Measurements from ENCODE around the gene RPTOR.

RPTOR gene

DNA sequence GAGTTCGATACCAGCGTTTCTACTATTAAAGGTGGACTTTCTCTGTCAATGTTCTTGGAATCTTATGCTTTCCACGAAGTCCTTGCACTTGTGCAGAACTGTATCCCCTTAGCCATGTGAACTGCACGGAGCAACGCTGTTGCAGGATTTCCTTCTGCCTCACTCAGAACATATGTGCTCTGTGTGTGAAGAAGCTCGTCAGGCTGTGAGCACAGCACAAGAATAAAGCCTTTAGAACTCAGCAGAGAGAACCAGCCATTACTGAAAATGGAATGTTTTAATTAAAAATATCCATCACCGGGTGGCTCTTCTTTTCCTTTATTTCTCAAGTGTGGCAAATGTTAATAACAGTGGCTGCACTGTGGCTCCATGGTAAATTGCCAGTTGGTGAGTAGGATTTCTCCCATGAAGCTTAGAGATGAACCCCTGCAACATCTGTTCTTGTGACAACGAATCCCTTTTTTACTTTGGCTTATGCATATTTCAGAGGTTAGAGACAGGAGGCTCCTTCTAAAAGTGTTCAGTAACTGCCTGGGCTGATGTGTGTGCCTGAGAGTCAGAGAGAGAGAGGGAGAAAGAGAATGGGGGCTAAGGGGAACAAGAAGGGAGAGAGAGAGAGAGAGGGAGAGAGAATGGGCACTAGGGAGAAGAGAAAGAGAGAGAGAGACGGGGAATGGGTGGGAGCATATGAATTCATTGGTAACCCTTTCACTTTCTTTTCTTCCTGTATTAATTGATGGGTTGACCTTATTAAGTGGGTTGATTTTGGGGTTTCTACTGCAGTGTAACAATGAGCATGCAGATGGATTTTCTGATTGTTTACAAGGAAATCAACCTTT, 50.0 kb downstream of the RPTOR start:
- DNase-seq = no peak

DNA sequence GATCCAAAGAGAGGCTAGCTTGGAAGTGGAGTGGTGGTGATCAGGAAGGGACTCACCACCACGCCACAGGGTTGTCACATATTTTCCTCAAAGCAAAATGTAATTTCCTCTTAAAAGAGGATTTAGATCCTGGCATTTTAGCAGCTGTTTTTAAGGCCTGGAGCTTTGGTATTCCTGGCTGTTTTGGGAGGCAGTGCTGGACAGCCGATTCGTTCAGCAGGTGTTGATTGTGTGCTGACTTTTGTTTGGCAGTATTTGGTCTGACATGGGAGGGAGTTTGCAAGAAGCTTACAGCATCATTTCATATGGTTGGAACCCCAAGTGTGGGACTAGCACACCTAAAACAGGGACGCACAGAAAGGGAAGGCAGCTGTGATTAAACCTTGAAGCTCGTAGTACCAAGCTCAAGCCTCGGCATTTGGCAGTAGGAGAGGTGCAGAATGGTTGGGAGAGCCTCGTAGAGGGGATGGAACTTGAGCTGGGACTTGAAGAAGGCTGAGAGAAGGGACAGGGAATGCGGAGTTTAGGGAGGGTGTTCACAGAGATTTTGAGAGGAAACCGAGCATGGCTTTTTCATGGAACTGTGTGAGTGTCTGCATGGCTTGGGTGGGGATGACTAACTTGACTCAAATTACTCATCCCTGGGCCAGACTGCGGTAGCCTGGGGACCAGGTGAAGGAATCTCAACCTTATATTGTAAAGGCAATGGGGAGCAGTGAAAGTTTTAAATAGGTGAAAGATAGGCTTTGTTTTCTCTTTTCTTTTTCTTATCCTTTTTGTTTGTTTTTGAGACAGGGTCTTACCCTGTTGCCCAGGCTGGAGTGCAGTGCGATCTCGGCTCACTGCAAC, 52.3 kb downstream of the RPTOR start:
- no peak for DNase-seq

DNA sequence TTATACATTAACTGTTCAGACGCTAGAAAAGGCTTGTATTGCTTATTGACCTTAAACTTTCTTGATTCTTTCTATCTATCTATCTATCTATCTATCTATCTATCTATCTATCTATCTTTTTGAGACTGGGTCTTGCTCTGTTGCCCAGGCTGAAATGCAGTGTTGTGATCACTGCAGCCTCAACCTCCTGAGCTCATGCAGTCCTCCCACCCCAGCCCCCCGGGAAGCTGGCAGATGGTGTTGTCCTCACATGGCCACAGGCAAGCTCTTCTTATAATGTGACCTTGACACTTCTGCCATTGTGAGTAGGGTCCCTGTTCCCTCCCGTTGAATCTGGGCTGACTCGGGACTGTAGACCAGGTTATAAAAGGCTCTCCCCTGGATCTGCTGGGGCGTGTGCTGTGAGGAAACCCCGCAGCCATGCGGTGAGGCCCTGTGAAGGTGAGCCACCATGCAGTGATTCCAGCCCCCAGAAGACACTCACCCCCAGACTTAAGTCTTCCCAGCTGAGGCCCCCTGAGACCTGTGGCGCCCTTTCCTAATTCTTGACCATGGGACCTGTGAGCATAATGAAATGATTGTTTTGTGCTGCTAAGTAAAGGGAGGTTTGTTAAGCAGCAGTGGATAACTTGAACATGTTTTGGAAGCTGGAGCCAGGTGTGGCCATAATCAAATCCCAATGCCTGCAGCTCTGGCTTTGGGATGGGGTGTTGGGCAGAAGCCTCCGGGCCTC, 54.3 kb downstream of the RPTOR start:
- DNase-seq = no peak

DNA sequence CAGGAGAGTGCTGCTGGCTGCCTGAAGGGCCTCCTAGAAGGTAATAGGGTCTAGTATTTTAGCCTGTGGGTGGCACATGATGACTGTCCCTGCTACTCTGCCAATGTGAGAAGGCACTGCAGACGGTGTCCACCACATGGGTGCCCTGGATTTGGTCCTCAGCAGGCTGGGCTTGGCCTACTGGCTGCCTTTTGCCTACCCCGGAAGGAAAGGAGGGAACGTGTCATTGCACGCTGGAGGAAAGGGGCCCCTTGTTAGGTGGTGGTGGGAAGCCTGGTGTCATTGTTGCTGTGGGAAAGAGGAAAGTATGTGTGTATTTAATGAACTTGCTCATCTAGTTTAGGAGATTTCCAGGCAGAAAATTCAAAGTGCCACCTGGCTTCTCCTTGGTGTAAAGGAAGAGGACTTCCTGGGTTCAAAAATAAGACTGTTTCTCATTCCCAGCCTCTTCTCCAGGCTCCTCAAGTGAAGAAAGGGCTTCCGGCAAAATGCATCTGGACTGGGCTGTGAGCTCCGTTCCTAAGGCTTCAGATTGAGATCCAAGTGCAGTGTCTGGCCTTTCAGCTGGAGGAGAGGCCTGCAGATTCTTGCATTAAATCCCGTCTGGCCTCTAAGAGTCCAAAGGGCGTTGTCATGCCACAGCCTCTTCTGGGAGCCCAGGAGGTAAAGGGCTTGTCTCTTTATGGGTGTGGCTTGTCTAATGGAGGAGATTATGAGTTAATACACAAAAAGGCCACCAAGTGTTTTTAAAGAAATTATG, 55.1 kb downstream of the RPTOR start:
- no peak for DNase-seq

DNA sequence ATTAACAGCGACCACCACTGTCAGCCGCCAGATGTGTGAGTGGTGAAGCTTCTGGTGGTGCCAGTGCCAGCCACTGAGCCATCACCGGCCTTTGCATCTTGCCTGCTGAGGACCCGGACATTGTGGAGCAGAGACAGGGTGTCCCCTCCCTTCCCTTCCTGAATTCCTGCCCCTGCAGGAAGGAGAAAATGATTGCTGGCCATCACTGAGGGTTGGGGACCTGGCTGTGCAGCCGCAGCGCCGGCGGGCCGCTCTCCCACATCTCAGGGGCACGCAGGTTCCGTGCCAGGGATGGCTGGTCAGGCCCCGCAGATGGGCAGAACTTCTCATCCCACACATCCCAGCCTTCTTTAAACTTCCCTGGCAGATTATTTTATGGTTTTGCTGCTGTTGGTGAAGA, 56.5 kb downstream of the RPTOR start:
- DNase-seq = no peak

DNA sequence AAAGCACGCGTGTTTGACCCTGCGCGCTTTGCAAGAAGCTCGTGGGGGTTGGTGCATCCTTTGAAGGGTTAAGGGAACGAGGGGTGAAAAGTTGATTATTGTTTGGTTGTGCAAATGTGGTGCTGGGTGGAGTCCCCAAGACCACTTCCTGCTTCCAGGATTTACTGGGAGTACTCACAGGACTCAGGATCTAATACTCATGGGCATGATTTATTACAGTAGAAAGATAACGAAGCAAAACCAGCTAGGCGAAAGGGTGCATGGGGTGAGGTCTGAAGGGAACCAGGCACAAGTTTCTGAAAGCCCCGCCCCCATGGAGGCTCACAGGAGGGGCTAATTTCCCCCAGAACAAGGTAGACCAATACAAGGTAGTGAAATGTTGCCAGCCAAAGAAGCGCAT, 58.8 kb downstream of the RPTOR start:
- DNase-seq = no peak

DNA sequence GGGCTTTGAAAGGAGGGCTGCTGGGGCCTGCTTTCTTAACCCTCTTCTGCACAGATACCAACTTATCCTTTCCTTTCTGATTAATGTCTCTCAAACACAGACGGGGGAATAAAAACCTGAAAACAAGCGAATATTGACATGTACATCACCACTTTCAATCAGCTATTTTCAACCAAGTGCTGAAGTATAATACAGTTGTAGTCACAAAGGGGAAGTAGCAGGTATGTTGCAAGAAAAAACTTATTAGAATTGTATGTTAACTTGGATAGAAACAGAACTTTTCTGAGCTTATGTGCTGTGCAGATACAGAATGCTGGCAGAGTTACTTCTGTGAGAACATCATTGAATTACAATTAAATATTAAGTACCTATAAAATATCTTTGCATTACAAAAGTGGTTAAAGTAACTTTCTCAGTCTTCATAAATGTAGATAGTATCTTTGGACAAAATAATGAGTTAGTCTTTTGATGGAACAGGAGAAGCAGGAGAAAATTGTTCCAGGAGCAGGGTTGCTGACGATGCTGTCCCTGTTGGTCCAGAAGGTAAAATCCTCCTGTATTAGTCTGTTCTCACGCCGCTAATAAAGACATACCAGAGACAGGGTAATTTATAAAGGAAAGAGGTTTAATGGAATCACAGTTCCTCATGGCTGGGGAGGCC, 59.5 kb downstream of the RPTOR start:
- no peak for DNase-seq

DNA sequence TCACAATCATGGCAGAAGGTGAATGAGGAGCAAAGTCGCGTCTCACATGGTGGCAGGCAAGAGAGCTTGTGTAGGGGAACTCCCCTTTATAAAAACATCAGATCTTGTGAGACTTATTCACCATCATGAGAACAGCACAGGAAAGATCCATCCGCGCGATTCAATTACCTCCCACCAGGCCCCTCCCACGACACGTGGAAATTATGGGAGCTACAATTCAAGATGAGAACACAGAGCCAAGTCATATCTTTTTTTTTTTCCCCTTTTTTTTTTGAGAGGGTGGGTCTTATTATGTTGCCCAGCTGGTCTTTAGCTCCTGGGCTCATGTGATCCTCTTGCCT, 60.0 kb downstream of the RPTOR start:
- no peak for DNase-seq

DNA sequence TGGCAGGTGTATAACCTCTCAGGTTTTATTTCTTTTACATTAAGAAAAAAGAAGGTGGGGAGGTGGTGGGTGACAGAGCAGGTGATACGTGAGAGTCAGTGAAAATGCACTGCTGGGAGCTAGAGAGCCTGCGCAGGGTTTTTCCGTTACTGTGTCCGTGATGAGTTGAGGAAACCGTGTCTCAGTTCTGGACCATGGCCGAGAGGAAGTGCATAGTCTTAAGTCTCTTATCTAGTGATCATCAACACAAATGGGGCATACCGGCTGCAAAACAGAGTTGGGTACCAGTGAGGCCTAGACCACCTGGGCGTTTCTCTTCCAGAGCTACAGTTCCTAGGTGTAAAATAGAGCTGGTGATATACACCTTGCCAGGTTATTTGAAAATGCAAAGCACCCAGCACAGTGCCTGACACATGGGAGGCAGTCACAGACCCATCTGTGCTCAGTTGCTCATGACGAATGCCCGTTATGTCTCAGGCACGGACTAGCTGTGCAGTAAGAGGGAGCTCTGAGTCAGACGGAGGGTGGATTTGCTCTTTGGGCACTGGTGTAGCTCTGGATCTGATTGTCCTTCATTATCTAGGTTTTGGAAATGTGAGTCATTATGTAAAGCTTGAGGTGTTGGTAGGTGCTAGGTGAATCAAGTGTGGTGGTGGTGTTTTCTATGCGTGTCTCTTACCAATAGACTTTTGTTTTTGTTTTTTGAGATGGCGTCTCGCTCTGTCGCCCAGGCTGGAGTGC, 60.9 kb downstream of the RPTOR start:
- peak; percentile 82 for DNase-seq

DNA sequence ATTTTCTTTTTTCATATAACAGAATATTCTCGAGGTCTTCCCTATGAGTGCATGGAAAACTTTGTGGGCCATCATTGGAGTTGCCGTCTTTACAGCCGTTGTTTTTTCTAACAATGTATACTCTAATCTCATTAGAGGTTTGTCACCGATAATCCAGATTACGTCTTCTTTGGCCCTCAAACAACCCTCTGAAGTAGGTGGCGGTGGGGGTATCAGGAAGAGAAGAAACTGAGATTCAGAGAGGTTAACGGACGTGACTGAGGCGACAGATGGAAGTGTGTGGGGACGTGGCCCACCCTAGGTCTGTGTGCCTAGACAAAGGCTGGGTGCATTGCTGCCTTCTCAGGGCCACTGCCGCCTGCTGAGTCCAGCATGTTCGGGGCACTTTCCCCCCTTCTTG, 63.7 kb downstream of the RPTOR start:
- DNase-seq = no peak

DNA sequence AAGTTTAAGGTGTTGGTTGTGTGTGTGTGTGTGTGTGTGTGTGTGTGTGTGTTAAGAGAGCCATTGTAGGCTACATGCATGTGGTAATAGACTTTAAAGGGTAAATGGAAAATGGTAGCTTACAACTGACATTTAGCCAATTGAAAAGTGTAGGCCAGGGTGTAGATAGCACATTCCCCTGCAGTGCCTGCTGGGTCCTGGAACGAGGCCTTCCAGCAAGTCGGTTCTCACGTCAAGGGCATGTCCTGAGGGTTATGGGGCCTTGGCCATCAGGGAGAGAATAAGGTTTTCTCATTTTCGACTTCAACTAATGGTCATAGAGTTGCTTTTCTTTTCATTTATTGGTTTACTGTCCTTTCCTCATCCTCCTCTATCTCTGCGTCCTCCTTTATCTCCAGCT, 65.1 kb downstream of the RPTOR start:
- DNase-seq = no peak

DNA sequence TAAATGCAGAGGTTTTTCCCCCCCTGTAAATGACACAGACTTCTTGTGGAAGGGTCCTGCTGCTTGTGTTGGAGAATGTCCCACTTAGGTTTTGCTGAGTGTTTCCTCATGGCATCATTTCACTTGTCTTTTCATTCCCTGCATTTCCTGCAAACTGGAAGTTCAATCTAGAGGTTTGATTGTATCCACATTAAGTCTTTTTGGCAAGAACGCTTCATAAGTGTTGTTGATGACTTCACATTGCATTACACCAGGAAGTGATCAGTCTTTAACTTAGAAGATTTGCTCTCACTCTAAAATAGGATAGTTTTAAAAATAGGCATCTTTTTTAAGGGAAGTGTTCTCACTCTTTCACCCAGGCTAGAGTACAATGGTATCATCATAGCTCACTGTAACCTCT, 67.2 kb downstream of the RPTOR start:
- DNase-seq = no peak

DNA sequence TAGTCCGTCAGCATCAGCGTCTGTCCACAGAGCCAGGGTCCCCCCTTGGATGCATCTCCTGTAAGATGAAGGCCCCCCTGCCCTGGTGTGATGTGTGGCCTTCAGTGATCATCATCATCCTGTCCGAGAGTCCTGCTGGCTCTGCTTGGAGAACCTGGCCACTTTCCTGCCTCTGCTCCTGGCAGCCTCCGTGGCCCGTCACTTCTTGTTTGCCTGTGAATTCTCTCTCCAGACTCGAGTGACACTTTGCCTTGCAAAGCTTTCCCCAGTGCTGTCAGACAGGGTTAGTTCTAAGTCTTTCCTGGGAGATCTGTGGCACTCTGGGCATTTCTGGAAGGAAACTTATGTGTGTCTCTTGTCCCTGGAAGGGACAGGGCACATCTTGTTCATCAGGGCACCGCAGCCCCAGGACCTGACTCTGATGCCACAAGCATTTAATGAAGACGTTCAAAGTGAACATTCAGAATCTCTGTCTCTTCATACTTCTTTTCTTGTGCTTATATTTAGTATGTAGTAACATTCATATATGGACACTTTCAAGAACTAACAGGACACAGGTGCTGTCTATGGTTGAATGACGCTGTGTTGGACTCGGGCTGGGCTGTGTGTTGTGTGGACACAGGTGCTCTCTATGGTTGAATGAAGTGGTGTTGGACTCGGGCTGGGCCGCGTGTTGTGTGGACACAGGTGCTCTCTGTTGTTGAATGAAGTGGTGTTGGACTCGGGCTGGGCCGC, 68.5 kb downstream of the RPTOR start:
- no peak for DNase-seq

DNA sequence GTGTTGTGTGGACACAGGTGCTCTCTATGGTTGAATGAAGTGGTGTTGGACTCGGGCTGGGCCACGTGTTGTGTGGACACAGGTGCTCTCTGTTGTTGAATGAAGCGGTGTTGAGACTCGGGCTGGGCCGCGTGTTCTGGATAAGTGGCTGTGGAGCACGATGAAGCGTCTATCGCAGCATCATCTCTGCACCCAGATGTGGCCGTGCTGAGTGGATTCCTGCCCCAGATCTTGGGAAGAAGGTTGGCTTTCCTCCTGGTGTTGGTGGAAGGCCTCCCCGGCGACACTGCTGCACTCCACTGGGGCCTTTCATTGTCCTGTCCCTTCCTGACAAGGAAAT, 69.1 kb downstream of the RPTOR start:
- no peak for DNase-seq

DNA sequence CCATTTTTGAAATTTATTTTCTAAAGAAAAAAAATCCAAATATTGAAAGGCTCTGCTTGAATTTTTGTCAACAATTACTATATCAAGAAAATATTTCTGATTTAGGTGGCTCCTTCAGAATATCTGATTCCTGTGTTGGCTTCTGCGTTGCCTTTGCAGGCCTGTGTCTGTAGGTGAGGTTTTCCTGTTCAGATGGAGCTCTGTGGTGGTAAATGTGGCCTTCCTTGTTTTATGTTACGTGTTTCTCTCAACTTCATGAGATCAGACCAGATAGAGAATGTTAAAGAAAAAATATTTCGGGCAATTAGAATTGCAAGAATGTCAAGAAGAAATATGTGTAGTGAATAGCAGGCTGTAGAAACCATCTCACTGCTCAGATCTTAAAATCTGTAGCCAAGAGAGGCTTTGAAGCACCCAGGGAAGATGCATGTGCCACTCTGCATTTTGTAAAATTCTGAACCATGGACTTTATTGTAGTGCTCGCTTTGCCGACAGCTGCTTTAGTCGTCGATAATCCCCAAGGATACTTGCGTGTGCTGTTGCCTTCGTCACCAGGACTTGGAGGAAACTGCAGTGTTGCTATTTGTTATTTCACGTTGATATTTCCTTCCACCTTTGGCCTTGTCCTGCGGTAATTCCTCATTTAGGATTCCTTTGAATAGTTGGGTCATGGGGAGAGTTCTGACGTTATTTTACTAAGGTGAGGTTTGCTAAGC, 69.9 kb downstream of the RPTOR start:
- no peak for DNase-seq

DNA sequence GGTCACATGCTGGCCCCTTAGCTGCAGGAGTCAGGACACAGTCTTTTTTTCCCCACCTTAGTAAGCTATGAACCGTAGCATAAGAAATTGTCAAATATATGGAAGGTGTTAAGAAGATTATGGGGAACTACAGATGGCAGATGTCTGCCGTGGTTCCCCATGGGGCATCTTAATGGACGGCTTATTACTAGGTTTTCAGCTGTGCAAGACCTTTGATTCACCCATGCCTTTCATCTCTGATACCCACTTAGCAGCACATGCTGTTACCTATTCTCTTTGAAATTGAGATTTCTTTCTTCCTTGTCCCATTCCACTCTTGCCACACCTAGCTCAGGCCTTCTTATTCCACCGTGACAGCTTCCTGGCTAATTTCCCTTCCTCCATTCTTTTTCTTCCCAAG, 70.7 kb downstream of the RPTOR start:
- no peak for DNase-seq

DNA sequence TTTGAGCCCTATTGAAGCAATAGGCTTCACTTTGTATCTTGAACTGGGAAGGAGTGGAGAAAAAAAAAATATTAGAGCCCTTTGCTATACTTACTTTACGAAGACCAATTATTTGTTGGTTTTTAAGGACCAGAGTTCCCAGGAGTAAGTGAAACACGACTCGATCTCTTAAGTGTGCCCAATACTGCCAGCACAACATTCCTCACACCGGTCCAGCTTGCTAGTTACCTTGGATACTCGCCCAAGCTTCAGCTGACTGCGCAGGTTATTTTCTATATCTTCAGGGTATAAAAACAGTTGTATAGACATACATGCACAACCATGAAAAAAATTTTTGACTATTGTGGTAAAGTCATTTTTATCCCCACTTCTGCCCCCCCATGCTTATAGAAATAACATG, 72.1 kb downstream of the RPTOR start:
- DNase-seq = no peak

DNA sequence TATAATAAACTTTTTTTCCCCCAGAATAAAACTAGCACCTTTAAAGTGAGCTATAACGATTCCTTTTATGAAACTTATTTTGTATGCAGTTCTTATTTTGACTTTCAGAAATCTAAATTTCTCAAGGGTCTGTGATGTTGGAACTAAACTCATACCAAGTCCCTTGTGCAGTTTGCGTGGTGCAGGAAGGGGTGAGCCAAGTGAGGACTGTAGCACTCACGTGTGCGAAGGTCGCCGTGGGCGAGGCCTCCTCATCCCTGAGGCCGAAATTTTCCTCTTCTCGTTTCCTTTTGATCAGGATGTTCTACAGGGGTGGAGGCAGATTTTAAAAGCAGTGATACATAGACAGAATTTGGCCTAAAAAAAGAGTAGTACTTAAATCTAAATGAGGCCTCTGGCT, 73.7 kb downstream of the RPTOR start:
- no peak for DNase-seq

DNA sequence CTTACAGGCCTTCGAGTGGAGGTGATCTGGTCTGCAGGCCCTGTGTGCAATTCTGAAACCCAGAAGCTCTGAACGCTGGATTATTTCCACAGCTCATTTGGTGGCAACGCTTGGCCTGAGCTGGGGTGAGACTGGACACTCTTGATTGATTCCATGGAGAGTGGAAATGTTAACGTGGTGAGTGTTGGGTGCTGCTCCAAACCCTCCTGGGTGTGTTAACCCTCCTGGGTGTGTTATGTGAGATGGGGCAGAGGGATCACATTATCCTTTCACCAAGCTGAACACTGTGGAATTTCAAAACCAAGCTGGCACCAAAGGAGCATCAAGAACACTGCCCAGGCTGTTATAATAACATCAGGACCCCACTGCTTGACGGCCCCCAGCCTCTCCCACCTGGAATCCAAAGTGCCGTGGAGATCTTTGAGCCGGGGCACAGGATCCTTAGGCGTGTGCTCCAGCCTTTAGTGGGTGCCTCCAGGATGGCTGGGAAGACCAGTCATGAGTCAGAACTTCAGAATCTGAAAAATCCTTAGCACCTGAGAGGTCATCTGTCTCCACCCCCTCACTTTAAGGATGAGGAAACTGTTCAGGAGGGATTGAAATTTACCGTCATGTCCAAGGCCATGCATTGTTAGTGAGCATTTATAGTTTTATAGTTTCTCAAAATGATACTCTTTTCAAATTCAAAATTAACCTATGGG, 75.0 kb downstream of the RPTOR start:
- DNase-seq = peak; percentile 87

All from NCI-H226 (cell line).